ENCODE data around the gene IQCE. TPM values are rescaled to one million over a fixed set of nuclear protein-coding genes. Genes with fewer than 3 reads are reported as not detected.

The IQCE gene
- total RNA-seq, 1 experiment from 2014 or later = 16.7 TPM

GRCh38 chr7:2604608-2605174 lies 45.9 kb downstream of the IQCE start:
- no peak overlapping the region for H3K27ac Mint-ChIP-seq (ENCODE audit: low read depth, unreplicated experiment)
- POLR2A ChIA-PET = no interaction called here

DNA sequence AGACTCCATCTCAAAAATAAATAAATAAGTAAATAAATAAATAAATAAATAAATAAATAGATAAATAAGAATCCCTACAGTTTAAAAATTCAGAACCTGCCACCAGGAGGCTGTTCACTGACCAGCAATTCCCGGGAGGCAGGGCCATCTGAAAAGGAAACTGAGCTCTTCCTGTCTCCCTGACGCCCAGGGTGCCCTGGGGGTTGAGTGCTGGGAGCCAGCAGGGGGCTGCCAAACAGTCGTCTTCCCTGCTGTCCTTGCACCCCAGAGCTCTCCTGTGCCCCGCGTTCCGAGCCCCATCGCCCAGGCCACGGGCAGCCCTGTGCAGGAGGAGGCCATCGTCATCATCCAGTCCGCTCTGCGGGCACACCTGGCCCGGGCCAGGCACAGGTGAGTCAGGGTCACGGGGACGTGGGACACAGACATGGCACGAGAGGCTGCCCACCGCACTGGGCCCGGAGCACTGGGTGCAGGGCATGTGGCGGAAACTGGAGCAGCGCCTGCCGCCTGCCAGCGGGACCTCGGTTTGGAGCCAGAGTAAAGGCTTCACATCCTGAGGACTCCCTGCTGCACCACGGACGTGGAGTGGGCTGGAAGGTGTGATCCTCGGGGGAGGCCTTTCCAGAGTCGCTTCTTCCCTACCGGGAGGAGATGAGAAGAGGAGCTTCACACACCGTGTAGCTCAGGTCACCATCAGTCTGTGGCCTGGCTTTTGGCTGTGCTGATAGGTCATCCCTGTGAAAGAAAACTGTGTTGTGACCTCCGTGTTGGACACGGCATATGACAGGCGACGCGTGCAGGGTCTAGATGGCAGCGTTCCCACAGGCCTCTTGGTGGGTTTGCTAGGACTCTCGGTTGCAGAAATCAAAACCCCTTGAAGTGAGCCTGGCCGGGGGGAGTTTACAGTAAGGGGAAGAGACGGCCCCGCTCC lies 47.1 kb downstream of the IQCE start:
- CTCF ChIA-PET = interaction anchor here (0.7 to 1.6 kb wide), 3 partner anchors 14 to 155 kb away, joined by 3 to 4 read pairs (median 3); no protein-coding TSS in a partner anchor
- intact Hi-C loops (cut with micrococcal nuclease) = no loop called here
- TF ChIP-seq, protein P1, sequence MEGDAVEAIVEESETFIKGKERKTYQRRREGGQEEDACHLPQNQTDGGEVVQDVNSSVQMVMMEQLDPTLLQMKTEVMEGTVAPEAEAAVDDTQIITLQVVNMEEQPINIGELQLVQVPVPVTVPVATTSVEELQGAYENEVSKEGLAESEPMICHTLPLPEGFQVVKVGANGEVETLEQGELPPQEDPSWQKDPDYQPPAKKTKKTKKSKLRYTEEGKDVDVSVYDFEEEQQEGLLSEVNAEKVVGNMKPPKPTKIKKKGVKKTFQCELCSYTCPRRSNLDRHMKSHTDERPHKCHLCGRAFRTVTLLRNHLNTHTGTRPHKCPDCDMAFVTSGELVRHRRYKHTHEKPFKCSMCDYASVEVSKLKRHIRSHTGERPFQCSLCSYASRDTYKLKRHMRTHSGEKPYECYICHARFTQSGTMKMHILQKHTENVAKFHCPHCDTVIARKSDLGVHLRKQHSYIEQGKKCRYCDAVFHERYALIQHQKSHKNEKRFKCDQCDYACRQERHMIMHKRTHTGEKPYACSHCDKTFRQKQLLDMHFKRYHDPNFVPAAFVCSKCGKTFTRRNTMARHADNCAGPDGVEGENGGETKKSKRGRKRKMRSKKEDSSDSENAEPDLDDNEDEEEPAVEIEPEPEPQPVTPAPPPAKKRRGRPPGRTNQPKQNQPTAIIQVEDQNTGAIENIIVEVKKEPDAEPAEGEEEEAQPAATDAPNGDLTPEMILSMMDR (IDR thresholded peaks at IDR 0.05; ENCODE audit: unreplicated experiment) = no peak
- BruUV-seq (replicated peaks) = no TSS peak
- POLR2A ChIA-PET = interaction anchor here (0.9 kb wide), 1 partner anchor 9 kb away, joined by 4 read pairs; no protein-coding TSS in a partner anchor
- H3K27me3 Mint-ChIP-seq (ENCODE audit: insufficient read depth, unreplicated experiment) = no peaks in the 10 kb centered on the region
- no peak overlapping the region for H3K4me3 Mint-ChIP-seq (ENCODE audit: unreplicated experiment)
- H3K36me3 Mint-ChIP-seq (ENCODE audit: insufficient read depth, unreplicated experiment) = peaks cover 24% of the 10 kb centered on the region
- no peak for DNase-seq (ENCODE audit: unreplicated experiment)
- H3K27ac Mint-ChIP-seq (ENCODE audit: low read depth, unreplicated experiment) = no peak overlapping the region
- H3K9me3 Mint-ChIP-seq (ENCODE audit: unreplicated experiment) = no peaks in the 10 kb centered on the region
- H3K4me1 Mint-ChIP-seq (ENCODE audit: insufficient read depth, unreplicated experiment) = peaks cover 14% of the 10 kb centered on the region

More at GRCh38 chr7:2604608-2605174, 45.9 kb downstream of the IQCE start:
- DNase-seq (ENCODE audit: unreplicated experiment) = no peak
- Mint-ChIP-seq H3K9me3 (ENCODE audit: unreplicated experiment) (no peaks in the 10 kb centered on the region), H3K4me1 (ENCODE audit: insufficient read depth, unreplicated experiment) (peaks cover 14% of the 10 kb centered on the region), H3K4me3 (ENCODE audit: unreplicated experiment) (no peak overlapping the region), H3K27me3 (ENCODE audit: insufficient read depth, unreplicated experiment) (no peaks in the 10 kb centered on the region), H3K36me3 (ENCODE audit: insufficient read depth, unreplicated experiment) (peaks cover 34% of the 10 kb centered on the region)
- no TSS peak for BruUV-seq (replicated peaks)
- intact Hi-C loops (cut with micrococcal nuclease) = no loop called here
- TF ChIP-seq, protein P1 (IDR thresholded peaks at IDR 0.05; ENCODE audit: unreplicated experiment) = no peak
- CTCF ChIA-PET = interaction anchor here (1.6 kb wide), 1 partner anchor 154 kb away, joined by 3 read pairs; no protein-coding TSS in a partner anchor

GRCh38 chr7:2606539-2606936 lies 47.8 kb downstream of the IQCE start:
- intact Hi-C loops (cut with micrococcal nuclease) = no loop called here

More at GRCh38 chr7:2606539-2606936, 47.8 kb downstream of the IQCE start:
- POLR2A ChIA-PET = interaction anchor here (0.9 kb wide), 1 partner anchor 8 kb away, joined by 4 read pairs; no protein-coding TSS in a partner anchor
- Mint-ChIP-seq H3K4me1 (ENCODE audit: insufficient read depth, unreplicated experiment) (peaks cover 14% of the 10 kb centered on the region), H3K4me3 (ENCODE audit: unreplicated experiment) (no peak overlapping the region), H3K27ac (ENCODE audit: low read depth, unreplicated experiment) (no peak overlapping the region), H3K9me3 (ENCODE audit: unreplicated experiment) (no peaks in the 10 kb centered on the region), H3K36me3 (ENCODE audit: insufficient read depth, unreplicated experiment) (peaks cover 21% of the 10 kb centered on the region), H3K27me3 (ENCODE audit: insufficient read depth, unreplicated experiment) (no peaks in the 10 kb centered on the region)
- TF ChIP-seq, protein P1 (IDR thresholded peaks at IDR 0.05; ENCODE audit: unreplicated experiment) = no peak
- BruUV-seq (replicated peaks) = no TSS peak
- CTCF ChIA-PET = no interaction called here
- no peak for DNase-seq (ENCODE audit: unreplicated experiment)
